B cell (primary cell): ENCODE results near the gene MYO1H. TPM values are rescaled to one million over a fixed set of nuclear protein-coding genes. Genes with fewer than 3 reads are reported as not detected.

Experiments used
- ATAC-seq: fragments of 200-7000 bp; cut with Tn5 transposase; one replicate; pipeline ENCODE4 v1.10.0; 2021; ENCODE audit warnings: low read depth, mild to moderate bottlenecking, moderate number of reproducible peaks, moderate library complexity
- CTCF ChIA-PET: fragments of 350-600 bp; sonication (Branson Sonifier 250); formaldehyde crosslinking; loops from one replicate; lab custom pipeline; 2021; ENCODE audit warnings: antibody characterized with exemption, inconsistent platforms; lab: Charles Lee
- POLR2A ChIA-PET: fragments of 350-600 bp; sonication (Branson Sonifier 250); formaldehyde crosslinking; loops from one replicate; lab custom pipeline; 2021; ENCODE audit warnings: antibody characterized with exemption; lab: Charles Lee
- DNase-seq: peaks from one replicate; pipeline ENCODE4 v3.0.0; 2013
- H2AFZ ChIP-seq: 2 replicates; pipeline ENCODE4 v1.6.1; 2012; ENCODE audit warnings: mild to moderate bottlenecking, low read depth, low read length; ENCODE audit not compliant: insufficient read depth, poor library complexity, severe bottlenecking
- H3K27ac ChIP-seq, 2 donors: 1 replicate in 1 of 2; 2 replicates in 1 of 2; pipeline ENCODE4 v1.5.1; 2012 to 2013; ENCODE audit warnings: low read length in 2 of 2, mild to moderate bottlenecking in 2 of 2, moderate library complexity in 1 of 2
- H3K27me3 ChIP-seq, 4 experiments: fragments of 200-600 bp in 1 of 4; sonication (generic) in 1 of 4; replicated peaks in 1 of 4; 1 replicate in 2 of 4; 2 replicates in 2 of 4; pipeline versions ENCODE4 v1.6.1 to v1.7.0; 2013 to 2016; ENCODE audit warnings: low read length in 3 of 4, mild to moderate bottlenecking in 2 of 4, mixed read lengths in 1 of 4, moderate library complexity in 1 of 4; ENCODE audit not compliant: insufficient read depth in 4 of 4, control insufficient read depth in 3 of 4; ENCODE audit errors: control extremely low read depth in 1 of 4
- H3K36me3 ChIP-seq, 2 experiments: replicated peaks in 1 of 2; 1 replicate in 1 of 2; 2 replicates in 1 of 2; pipeline versions ENCODE4 v1.6.1 to v1.7.1; 2013; ENCODE audit warnings: low read length in 1 of 2; ENCODE audit not compliant: insufficient read depth in 2 of 2, control insufficient read depth in 1 of 2; ENCODE audit errors: control extremely low read depth in 1 of 2, extremely low read depth in 1 of 2
- H3K4me1 ChIP-seq, 2 donors: fragments of 200-600 bp in 1 of 2; sonication (generic) in 1 of 2; 1 replicate in 1 of 2; 2 replicates in 1 of 2; pipeline versions ENCODE4 v1.5.1 to v1.6.1; 2013 to 2017; ENCODE audit warnings: low read length in 2 of 2; ENCODE audit not compliant: control insufficient read depth in 2 of 2, insufficient read depth in 2 of 2
- H3K4me2 ChIP-seq: replicated peaks from 2 replicates; pipeline ENCODE3; 2012; ENCODE audit warnings: mild to moderate bottlenecking, low read depth, low read length; ENCODE audit not compliant: poor library complexity, severe bottlenecking
- H3K4me3 ChIP-seq, 5 experiments: fragments of 200-600 bp in 1 of 5; sonication (generic) in 1 of 5; 1 replicate in 3 of 5; 2 replicates in 2 of 5; pipeline versions ENCODE4 v1.5.1 to v1.7.0; 2011 to 2016; ENCODE audit warnings: low read length in 4 of 5, mild to moderate bottlenecking in 4 of 5, low read depth in 2 of 5, control low read depth in 1 of 5, moderate library complexity in 1 of 5; ENCODE audit not compliant: insufficient read depth in 1 of 5; ENCODE audit errors: control extremely low read depth in 1 of 5, extremely low read depth in 1 of 5
- H3K79me2 ChIP-seq: fragments of 200-600 bp; sonication (generic); one replicate; pipeline ENCODE4 v1.6.0; 2016; ENCODE audit warnings: low read length; ENCODE audit not compliant: control insufficient read depth, insufficient read depth
- H3K9ac ChIP-seq: fragments of 200-600 bp; sonication (generic); 2 replicates; pipeline ENCODE4 v1.6.1; 2017; ENCODE audit warnings: mild to moderate bottlenecking, low read length, moderate library complexity
- H3K9me3 ChIP-seq, 3 donors: one replicate each; pipeline versions ENCODE4 v1.6.1 to v1.7.1; 2013; ENCODE audit warnings: low read length in 2 of 3; ENCODE audit not compliant: control insufficient read depth in 2 of 3, insufficient read depth in 1 of 3; ENCODE audit errors: control extremely low read depth in 1 of 3
- H4K20me1 ChIP-seq: 2 replicates; pipeline ENCODE4 v1.6.0; 2012; ENCODE audit warnings: mild to moderate bottlenecking, low read length; ENCODE audit not compliant: insufficient read depth, control insufficient read depth, poor library complexity, severe bottlenecking
- H3K27ac Mint-ChIP-seq: one replicate; pipeline ENCODE4 v1.8.0; 2021; ENCODE audit warnings: mixed read lengths
- H3K27me3 Mint-ChIP-seq: one replicate; pipeline ENCODE4 v1.8.0; 2021; ENCODE audit warnings: mixed read lengths
- H3K4me1 Mint-ChIP-seq: one replicate; pipeline ENCODE4 v1.8.0; 2021; ENCODE audit warnings: mixed read lengths
- H3K4me3 Mint-ChIP-seq: one replicate; pipeline ENCODE4 v1.8.0; 2021; ENCODE audit warnings: mixed read lengths
- H3K9me3 Mint-ChIP-seq: one replicate; pipeline ENCODE4 v1.8.0; 2022; ENCODE audit warnings: mixed read lengths; ENCODE audit not compliant: insufficient read depth
- CTCF ChIP-seq: fragments of 200-600 bp; IDR thresholded peaks from one replicate; pipeline ENCODE4 v1.8.0; 2022; ENCODE audit warnings: antibody characterized with exemption, mild to moderate bottlenecking
- EZH2 ChIP-seq: IDR thresholded peaks from 2 replicates; pipeline ENCODE4 v1.6.1; 2012; ENCODE audit warnings: borderline replicate concordance, low read depth, mild to moderate bottlenecking, moderate library complexity, low read length; ENCODE audit not compliant: insufficient read depth, poor library complexity, severe bottlenecking
- WGBS: methylation state at CpG from one replicate; pipeline ENCODE4 v1.1.5; 2013; ENCODE audit warnings: missing lambda C conversion rate; ENCODE audit not compliant: insufficient coverage; 5-methylcytosine and 5-hydroxymethylcytosine counted together
- intact Hi-C: fragments of 100-400 bp; cut with micrococcal nuclease; formaldehyde crosslinking; loops from one replicate; pipeline ENCODE4 v1.10.0; 2022
- polyA plus RNA-seq: library from polyadenylated mRNA; depleted of rRNA; stranded (reverse); fragments of >200 nt; gene quantifications from 2 replicates; pipeline ENCODE4 v1.2.3, GENCODE V29; 2012
- total RNA-seq, 2 donors: library from RNA; stranded (reverse); fragments of 120-200 nt in 1 of 2; gene quantifications; 1 replicate in 1 of 2; 2 replicates in 1 of 2; pipeline versions ENCODE4 v1.2.3 to v1.2.4, GENCODE V29; 2013 to 2022

Gene MYO1H
- total and polyA plus RNA-seq, 2 donors (not counting 1 experiment from before 2014, with no cell fraction given) = not detected

GRCh38 chr12:109483346-109483745 is 135.6 kb downstream of the MYO1H start:
- CTCF ChIA-PET = interaction anchor here (1.2 kb wide), 1 partner anchor 14 kb away, joined by 3 read pairs; no protein-coding TSS in a partner anchor
- Mint-ChIP-seq H3K9me3 (no peaks in the 10 kb centered on the region), H3K4me1 (peaks cover 13% of the 10 kb centered on the region), H3K27ac (no peak overlapping the region), H3K4me3 (no peak overlapping the region), H3K27me3 (no peaks in the 10 kb centered on the region)
- 94% methylated on average over 9 of the region's 11 CpGs for WGBS
- Histone ChIP-seq H4K20me1 (no peaks in the 10 kb centered on the region), H3K79me2 (peaks cover 36% of the 10 kb centered on the region), H2AFZ (no peak overlapping the region), H3K36me3 (peaks cover 6 to 56% of the 10 kb centered on the region in 2 experiments), H3K27me3 (no peaks in the 10 kb centered on the region), H3K27ac (no peak overlapping the region), H3K4me1 (peaks cover 5 to 7% of the 10 kb centered on the region in 2 donors), H3K4me3 (no peak overlapping the region), H3K4me2 (no peak overlapping the region), H3K9me3 (no peaks in the 10 kb centered on the region), H3K9ac (no peak overlapping the region)
- intact Hi-C loops = no loop called here
- DNase-seq (no peak), ATAC-seq (no peak)
- POLR2A ChIA-PET = no interaction called here
- TF ChIP-seq CTCF (no peak), EZH2 (no peak)

GRCh38 chr12:109485201-109485600 is 137.5 kb downstream of the MYO1H start:
- ATAC-seq = no peak
- Mint-ChIP-seq H3K27ac (no peak overlapping the region), H3K9me3 (no peaks in the 10 kb centered on the region), H3K4me1 (peaks cover under 1% of the 10 kb centered on the region), H3K4me3 (no peak overlapping the region), H3K27me3 (no peaks in the 10 kb centered on the region)
- TF ChIP-seq CTCF = no peak
- TF ChIP-seq EZH2 = no peak
- no peak overlapping the region for H3K4me2 ChIP-seq
- H3K36me3 ChIP-seq = peaks cover 9 to 75% of the 10 kb centered on the region in 2 experiments
- CTCF ChIA-PET = no interaction called here
- H3K79me2 ChIP-seq = peaks cover 22% of the 10 kb centered on the region
- no peaks in the 10 kb centered on the region for H3K27me3 ChIP-seq
- no peak overlapping the region for H3K27ac ChIP-seq
- no peak overlapping the region for H3K9ac ChIP-seq
- intact Hi-C loops = no loop called here
- no peak for DNase-seq
- POLR2A ChIA-PET = no interaction called here
- no peaks in the 10 kb centered on the region for H3K4me1 ChIP-seq
- no peaks in the 10 kb centered on the region for H3K9me3 ChIP-seq
- no peaks in the 10 kb centered on the region for H4K20me1 ChIP-seq
- WGBS = 92% methylated on average over 3 of the region's 4 CpGs
- no peak overlapping the region for H2AFZ ChIP-seq
- no peak overlapping the region for H3K4me3 ChIP-seq
